Measurements from ENCODE around the gene GGTA1. TPM values are rescaled to one million over a fixed set of nuclear protein-coding genes. Genes with fewer than 3 reads are reported as not detected.
A peak's percentile ranks its signal among the peaks of the same experiment; 100 is the strongest.

GGTA1 gene
- total RNA-seq, 2 donors from 2014 or later = 1.9 to 2.4 TPM

GRCh38 chr9:121542025-121542424 is 42.4 kb upstream of the GGTA1 start:
- TF ChIP-seq POLR2A (IDR thresholded peaks at IDR 0.05) (no peak), CTCF (IDR thresholded peaks at IDR 0.05) (no peak), POLR2AphosphoS5 (IDR thresholded peaks at IDR 0.05) (no peak)
- H3K27me3 ChIP-seq (replicated peaks; ENCODE audit: insufficient read depth) = no peaks in the 10 kb centered on the region
- H3K27ac ChIP-seq = no peak overlapping the region
- WGBS = 86% methylated on average over 4 of the region's 4 CpGs
- intact Hi-C loops (cut with DNase I) = no loop called here
- DNase-seq (ENCODE audit: low spot score) = no peak
- H3K4me1 ChIP-seq (replicated peaks) = no peaks in the 10 kb centered on the region
- H3K9me3 ChIP-seq = no peaks in the 10 kb centered on the region
- H3K4me3 ChIP-seq = no peak overlapping the region
- H3K36me3 ChIP-seq = no peaks in the 10 kb centered on the region

GRCh38 chr9:121541256-121541655 is 41.6 kb upstream of the GGTA1 start:
- Histone ChIP-seq H3K9me3 (no peaks in the 10 kb centered on the region), H3K4me1 (replicated peaks) (no peaks in the 10 kb centered on the region), H3K27ac (no peak overlapping the region), H3K4me3 (no peak overlapping the region), H3K36me3 (no peaks in the 10 kb centered on the region), H3K27me3 (replicated peaks; ENCODE audit: insufficient read depth) (no peaks in the 10 kb centered on the region)
- TF ChIP-seq POLR2AphosphoS5 (IDR thresholded peaks at IDR 0.05) = no peak
- TF ChIP-seq CTCF (IDR thresholded peaks at IDR 0.05) = no peak
- no peak for TF ChIP-seq POLR2A (IDR thresholded peaks at IDR 0.05)
- WGBS = 86% methylated on average over 3 of the region's 3 CpGs
- intact Hi-C loops (cut with DNase I) = no loop called here
- no peak for DNase-seq (ENCODE audit: low spot score)

DNA sequence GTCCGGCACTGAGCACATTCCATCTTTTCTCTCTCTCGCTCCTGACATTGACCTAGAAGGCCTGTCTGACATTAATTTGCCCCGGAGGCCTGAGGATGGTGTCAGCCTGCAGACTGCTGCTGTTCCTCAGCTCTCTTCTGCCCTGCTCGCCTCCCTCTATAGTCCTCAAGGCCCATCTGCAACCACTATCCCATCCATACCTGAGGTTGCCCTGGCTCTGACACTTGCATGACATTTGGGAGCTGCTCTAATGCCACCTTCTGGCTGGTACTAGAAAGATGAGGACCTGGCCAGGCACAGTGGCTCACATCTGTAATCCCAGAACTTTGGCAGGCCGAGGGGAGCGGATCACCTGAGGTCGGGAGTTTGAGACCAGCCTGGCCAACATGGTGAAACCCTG is 38.6 kb upstream of the GGTA1 start:
- no peak for TF ChIP-seq CTCF (IDR thresholded peaks at IDR 0.05)
- TF ChIP-seq POLR2AphosphoS5 (IDR thresholded peaks at IDR 0.05) = no peak
- no peak for TF ChIP-seq POLR2A (IDR thresholded peaks at IDR 0.05)
- Histone ChIP-seq H3K27ac (no peak overlapping the region), H3K27me3 (replicated peaks; ENCODE audit: insufficient read depth) (no peaks in the 10 kb centered on the region), H3K4me3 (no peak overlapping the region), H3K4me1 (replicated peaks) (no peaks in the 10 kb centered on the region), H3K36me3 (no peaks in the 10 kb centered on the region), H3K9me3 (no peaks in the 10 kb centered on the region)
- 90% methylated on average over 7 of the region's 7 CpGs for WGBS
- intact Hi-C loops (cut with DNase I) = no loop called here
- no peak for DNase-seq (ENCODE audit: low spot score)

- Histone ChIP-seq H3K4me3 (no peak overlapping the region), H3K9me3 (no peaks in the 10 kb centered on the region), H3K27ac (no peak overlapping the region), H3K27me3 (replicated peaks; ENCODE audit: insufficient read depth) (no peaks in the 10 kb centered on the region), H3K36me3 (no peaks in the 10 kb centered on the region), H3K4me1 (replicated peaks) (no peaks in the 10 kb centered on the region)
- intact Hi-C loops (cut with DNase I) = no loop called here
- 15% methylated on average over 5 of the region's 5 CpGs for WGBS
- DNase-seq (ENCODE audit: low spot score) = peak; percentile 40
- TF ChIP-seq POLR2AphosphoS5 (IDR thresholded peaks at IDR 0.05) (peak; percentile 69), CTCF (IDR thresholded peaks at IDR 0.05) (no peak)
Measured at GRCh38 chr9:121537283-121537682, 37.6 kb upstream of the GGTA1 start.

DNA sequence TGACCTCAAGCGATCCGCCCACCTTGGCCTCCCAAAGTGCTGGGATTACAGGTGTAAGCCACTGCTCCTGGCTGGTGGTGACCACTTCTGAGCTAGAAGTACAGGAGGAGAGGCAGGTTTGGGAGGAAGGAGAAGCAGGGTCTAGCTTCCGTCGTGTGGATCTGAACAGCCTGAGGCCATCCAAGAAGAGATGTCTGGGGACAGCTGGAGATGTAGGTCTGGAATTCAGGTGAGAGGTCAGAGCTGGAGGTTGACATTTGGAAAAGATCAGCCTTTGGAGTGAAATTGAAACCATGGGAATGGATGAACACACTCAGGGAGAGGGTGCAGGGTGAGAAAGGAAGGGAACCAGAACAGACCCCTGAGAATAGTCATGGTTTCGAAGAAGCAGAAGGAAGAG is 33.2 kb upstream of the GGTA1 start:
- TF ChIP-seq POLR2AphosphoS5 (IDR thresholded peaks at IDR 0.05) = no peak
- no peak for TF ChIP-seq CTCF (IDR thresholded peaks at IDR 0.05)
- no peak for TF ChIP-seq POLR2A (IDR thresholded peaks at IDR 0.05)
- DNase-seq (ENCODE audit: low spot score) = no peak

More for the DNA sequence above, 33.2 kb upstream of the GGTA1 start:
- no peak overlapping the region for H3K4me3 ChIP-seq
- no peak overlapping the region for H3K27ac ChIP-seq
- H3K9me3 ChIP-seq = no peaks in the 10 kb centered on the region
- H3K36me3 ChIP-seq = no peaks in the 10 kb centered on the region
- H3K27me3 ChIP-seq (replicated peaks; ENCODE audit: insufficient read depth) = no peaks in the 10 kb centered on the region
- 96% methylated on average over 5 of the region's 5 CpGs for WGBS
- intact Hi-C loops (cut with DNase I) = no loop called here
- no peaks in the 10 kb centered on the region for H3K4me1 ChIP-seq (replicated peaks)

Measured in prostate gland (tissue), 2 donors.